Liver (tissue), 3 donors: ENCODE results near the gene ANKRD29.

Source experiments
- ATF3 ChIP-seq: IDR thresholded peaks from 2 replicates; pipeline ENCODE4 v1.6.1; 2016; ENCODE audit warnings: antibody characterized with exemption
- CTCF ChIP-seq: fragments of 150-350 bp; IDR thresholded peaks from 2 replicates; pipeline ENCODE4 v1.5.1; 2017; ENCODE audit warnings: improper control_type of control experiment, low read depth, low read length; ENCODE audit not compliant: missing input control
- EGR1 ChIP-seq, 2 donors: IDR thresholded peaks; 2 replicates each; pipeline ENCODE4 v1.6.1; 2016 to 2018; ENCODE audit warnings: antibody characterized with exemption in 2 of 2, low read depth in 2 of 2
- GABPA ChIP-seq, 2 donors: IDR thresholded peaks in 1 of 2; conservative IDR thresholded peaks in 1 of 2; 2 replicates each; pipeline ENCODE4 v1.6.1; 2016; ENCODE audit warnings: antibody characterized with exemption in 2 of 2, mild to moderate bottlenecking in 1 of 2, moderate library complexity in 1 of 2
- HNF4A ChIP-seq, 2 donors: conservative IDR thresholded peaks; 2 replicates each; pipeline ENCODE4 v1.6.1; 2016; ENCODE audit warnings: antibody characterized with exemption in 2 of 2, mild to moderate bottlenecking in 2 of 2
- JUND ChIP-seq, 2 donors: IDR thresholded peaks; 2 replicates each; pipeline ENCODE4 v1.6.1; 2016; ENCODE audit warnings: antibody characterized with exemption in 2 of 2
- NR2F2 ChIP-seq: IDR thresholded peaks from 2 replicates; pipeline ENCODE4 v1.6.1; 2016; ENCODE audit warnings: antibody characterized with exemption
- RAD21 ChIP-seq, 2 donors: IDR thresholded peaks; 2 replicates each; pipeline ENCODE4 v1.6.1; 2016; ENCODE audit warnings: antibody characterized with exemption in 2 of 2, mild to moderate bottlenecking in 2 of 2
- REST ChIP-seq: IDR thresholded peaks from 2 replicates; pipeline ENCODE4 v1.6.1; 2016; ENCODE audit warnings: antibody characterized with exemption, mild to moderate bottlenecking
- SP1 ChIP-seq: IDR thresholded peaks from 2 replicates; pipeline ENCODE4 v1.6.1; 2018; ENCODE audit warnings: antibody characterized with exemption, mild to moderate bottlenecking
- TAF1 ChIP-seq: conservative IDR thresholded peaks from 2 replicates; pipeline ENCODE4 v1.6.1; 2016; ENCODE audit warnings: antibody characterized with exemption, mild to moderate bottlenecking
- YY1 ChIP-seq: IDR thresholded peaks from 2 replicates; pipeline ENCODE4 v1.6.1; 2016; ENCODE audit warnings: antibody characterized with exemption, mild to moderate bottlenecking
- TF ChIP-seq, protein P1 (sequence below): IDR thresholded peaks from 2 replicates; pipeline ENCODE4 v1.6.1; 2016; ENCODE audit warnings: antibody characterized with exemption
- donor health status: healthy.
- donor health status: healthy.

DNA sequence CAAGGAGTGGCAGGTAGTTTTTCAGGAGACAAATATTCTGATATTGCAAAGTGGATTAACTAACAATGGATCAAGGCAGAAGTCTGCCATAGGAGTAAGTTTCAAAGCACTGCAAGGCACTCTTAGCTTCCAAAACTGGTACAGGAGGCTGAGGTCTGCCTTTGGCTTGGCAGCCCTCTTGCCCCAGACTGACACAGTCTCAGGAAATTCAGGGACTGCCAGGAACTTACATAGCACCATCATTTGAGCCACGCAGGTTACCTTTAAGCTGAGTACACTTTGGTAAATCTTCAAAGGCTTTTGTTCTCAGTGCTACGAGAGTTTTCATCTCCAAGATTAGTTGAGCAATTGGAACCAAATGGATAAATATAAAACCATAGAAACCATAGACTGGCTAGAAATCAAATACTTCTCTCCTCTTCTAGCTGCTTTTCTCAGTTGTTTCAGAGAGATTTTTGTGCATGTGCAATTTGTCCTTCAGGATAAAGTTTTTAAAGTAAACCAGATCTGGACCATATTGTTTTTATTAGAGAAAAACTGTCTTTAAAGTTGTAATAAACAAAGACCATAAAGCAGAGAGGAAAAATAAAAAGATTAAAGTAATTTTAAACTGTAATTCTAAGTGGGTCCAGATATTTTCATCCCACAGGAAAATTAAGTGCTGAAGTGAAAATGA is 18.8 kb downstream of the ANKRD29 start:
- TF ChIP-seq, protein P1, sequence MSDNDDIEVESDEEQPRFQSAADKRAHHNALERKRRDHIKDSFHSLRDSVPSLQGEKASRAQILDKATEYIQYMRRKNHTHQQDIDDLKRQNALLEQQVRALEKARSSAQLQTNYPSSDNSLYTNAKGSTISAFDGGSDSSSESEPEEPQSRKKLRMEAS, result no peak
- TF ChIP-seq ATF3, result no peak
- no peak for TF ChIP-seq TAF1
- TF ChIP-seq CTCF, result no peak
- TF ChIP-seq JUND (IDR thresholded peaks at IDR 0.05), result no peak
- no peak for TF ChIP-seq YY1
- no peak for TF ChIP-seq REST
- no peak for TF ChIP-seq SP1
- no peak for TF ChIP-seq GABPA (IDR thresholded peaks at IDR 0.05 in 1 of 2, conservative IDR thresholded peaks at IDR 0.05 in 1 of 2)
- no peak for TF ChIP-seq RAD21 (IDR thresholded peaks at IDR 0.05)
- no peak for TF ChIP-seq NR2F2
- TF ChIP-seq EGR1 (IDR thresholded peaks at IDR 0.05; ENCODE audit: low read depth in 2 of 2), result no peak
- TF ChIP-seq HNF4A (conservative IDR thresholded peaks at IDR 0.05), result no peak
